ENCODE data around the gene HEATR5B. TPM values are rescaled to one million over a fixed set of nuclear protein-coding genes. Genes with fewer than 3 reads are reported as not detected.

Gene HEATR5B
- total and polyA plus RNA-seq, 2 of the 4 experiments (the other 2 are of a cell fraction): 8.3 to 17.9 TPM

DNA sequence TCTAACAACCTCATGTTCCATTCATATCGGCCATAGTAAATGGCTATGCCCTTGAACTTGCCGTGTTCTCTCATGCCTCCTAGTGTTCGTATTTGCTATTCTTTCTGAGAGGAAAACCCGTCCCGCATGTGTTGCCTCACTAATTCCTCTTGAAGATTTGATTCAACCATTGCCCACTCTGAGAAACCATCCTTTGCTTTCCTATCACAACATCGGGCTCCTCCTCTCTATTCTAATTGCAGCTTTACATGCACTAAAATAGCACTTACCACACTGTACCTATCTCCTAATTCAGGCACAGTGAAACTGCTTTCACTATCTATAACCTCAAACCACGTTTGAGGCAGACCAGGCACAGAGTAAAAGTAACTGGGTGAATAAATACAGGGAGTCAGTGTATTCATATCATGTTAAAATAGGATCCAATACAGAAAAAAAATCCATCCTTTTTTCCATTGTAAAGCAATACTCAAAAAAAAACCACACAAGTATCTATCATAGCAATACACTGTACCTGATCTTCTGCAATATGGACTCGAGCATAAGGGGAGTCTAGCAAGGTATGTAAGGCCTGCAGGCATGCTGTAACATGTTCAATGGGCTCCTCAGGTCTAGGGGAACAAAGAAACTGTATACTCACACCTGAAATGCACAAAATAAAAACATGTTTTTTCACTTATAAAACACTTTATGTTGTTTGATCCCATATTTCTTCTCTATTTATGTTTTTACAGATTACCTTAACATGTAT lies 78.9 kb downstream of the HEATR5B start:
- H2BK20ac ChIP-seq (ENCODE audit: low read depth, low read length): no peak overlapping the region
- peaks cover 17% of the 10 kb centered on the region for H3K36me3 ChIP-seq (ENCODE audit: control insufficient read depth, insufficient read depth, low read length)
- H3K23ac ChIP-seq (ENCODE audit: low read depth, low read length): no peak overlapping the region
- no peak overlapping the region for H3K4ac ChIP-seq (ENCODE audit: low read depth, low read length)
- H4K8ac ChIP-seq (ENCODE audit: low read depth in 2 of 2, low read length in 2 of 2): no peak overlapping the region
- no peak overlapping the region for H2BK15ac ChIP-seq (ENCODE audit: low read depth, low read length)
- DNase-seq (peak; percentile 23), ATAC-seq (ENCODE audit: low read depth) (no peak)
- H4K91ac ChIP-seq (ENCODE audit: insufficient read depth, low read depth, low read length): no peak overlapping the region
- peaks cover 2% of the 10 kb centered on the region; the same call in 1 of the 2 replicates for H3K4me1 ChIP-seq (ENCODE audit: control insufficient read depth, insufficient read depth, low read length)
- no peak overlapping the region for H3K18ac ChIP-seq (ENCODE audit: low read depth, low read length)
- dilution Hi-C loops (cut with HindIII; ENCODE audit: low sequenced_read_pairs, unreplicated experiment): no loop called here
- H3K9me3 ChIP-seq (ENCODE audit: control insufficient read depth, insufficient read depth, low read length): no peaks in the 10 kb centered on the region
- H4K5ac ChIP-seq (ENCODE audit: low read depth, low read length): no peak overlapping the region
- H3K79me1 ChIP-seq (ENCODE audit: low read depth in 1 of 2, low read length in 2 of 2): peaks cover 0 to 3% of the 10 kb centered on the region in 2 experiments; a peak in 1 of 4 replicates
- no peak overlapping the region for H2BK5ac ChIP-seq (ENCODE audit: low read depth, low read length, poor library complexity, severe bottlenecking)
- no peaks in the 10 kb centered on the region for H4K20me1 ChIP-seq (ENCODE audit: insufficient read depth, low read length)
- no peak overlapping the region for H3K4me2 ChIP-seq (ENCODE audit: low read depth, low read length)
- H2AFZ ChIP-seq (replicated peaks; ENCODE audit: low read length, poor library complexity): no peak overlapping the region
- no peak overlapping the region for H2AK9ac ChIP-seq (replicated peaks; ENCODE audit: low read depth, low read length, poor library complexity)
- in situ Hi-C loops (cut with MboI; ENCODE audit: low sequenced_read_pairs): loop anchor here (10.0 kb wide), 1 partner anchor 220 kb away; no protein-coding TSS in a partner anchor
- no TSS peak for BruUV-seq (replicated peaks)
- POLR2A ChIA-PET (ENCODE audit: unreplicated experiment): no interaction called here
- no peaks in the 10 kb centered on the region for H3K9me1 ChIP-seq (ENCODE audit: insufficient read depth, low read length)
- no peak overlapping the region for H3K56ac ChIP-seq (ENCODE audit: extremely low read depth, insufficient read depth, low read length)
- no peak overlapping the region for H3K14ac ChIP-seq (replicated peaks; ENCODE audit: low read depth, low read length)
- no peak overlapping the region for H2BK120ac ChIP-seq (ENCODE audit: low read depth, low read length)
- CTCF ChIA-PET: no interaction called here
- no peak overlapping the region for H3K27ac ChIP-seq (ENCODE audit: insufficient read depth, low read length)
- H3K9ac ChIP-seq (ENCODE audit: low read depth, low read length): no peak overlapping the region
- H3K4me3 ChIP-seq (ENCODE audit: insufficient read depth, low read depth, low read length): no peak overlapping the region
- H2AK5ac ChIP-seq (ENCODE audit: low read depth, low read length): no peak overlapping the region
- intact Hi-C loops (cut with micrococcal nuclease): no loop called here
- no peaks in the 10 kb centered on the region for H3K27me3 ChIP-seq (ENCODE audit: control insufficient read depth, insufficient read depth, low read length)
- 70% methylated on average over 5 of the region's 8 CpGs; no CpG with 5 or more reads in 1 of the 2 experiments for WGBS, 2 experiments (ENCODE audit: extremely low coverage in 2 of 2, insufficient read length in 1 of 2)
- TF ChIP-seq RCOR1 (IDR thresholded peaks at IDR 0.05; ENCODE audit: insufficient replicate concordance, low read length) (no peak), SMC3 (IDR thresholded peaks at IDR 0.05; ENCODE audit: low read depth, low read length) (peak; percentile 11; the same call in 1 of the 2 replicates), POLR2A (IDR thresholded peaks at IDR 0.05; ENCODE audit: low read depth, low read length) (no peak), MXI1 (IDR thresholded peaks at IDR 0.05; ENCODE audit: borderline replicate concordance, low read depth, low read length) (no peak), BHLHE40 (IDR thresholded peaks at IDR 0.05; ENCODE audit: low read depth, low read length) (no peak), NFE2L2 (IDR thresholded peaks at IDR 0.05; ENCODE audit: low read depth, low read length) (no peak), RAD21 (IDR thresholded peaks at IDR 0.05; ENCODE audit: low read length) (peak; percentile 36), MAZ (IDR thresholded peaks at IDR 0.05; ENCODE audit: borderline replicate concordance, low read depth, low read length) (no peak), USF2 (IDR thresholded peaks at IDR 0.05; ENCODE audit: low read depth, low read length) (no peak), RFX5 (IDR thresholded peaks at IDR 0.05; ENCODE audit: low read depth, low read length) (no peak), CEBPB (IDR thresholded peaks at IDR 0.05; ENCODE audit: low read depth, low read length) (no peak), CHD1 (IDR thresholded peaks at IDR 0.05; ENCODE audit: low read depth, low read length) (no peak), CTCF (conservative IDR thresholded peaks at IDR 0.05; ENCODE audit: low read depth, low read length) (0 out of 2 replicates have a peak, but pooled peaks have one; percentile 21), FOS (IDR thresholded peaks at IDR 0.05; ENCODE audit: low read depth, low read length) (no peak)
- TF ChIP-seq, protein P1, sequence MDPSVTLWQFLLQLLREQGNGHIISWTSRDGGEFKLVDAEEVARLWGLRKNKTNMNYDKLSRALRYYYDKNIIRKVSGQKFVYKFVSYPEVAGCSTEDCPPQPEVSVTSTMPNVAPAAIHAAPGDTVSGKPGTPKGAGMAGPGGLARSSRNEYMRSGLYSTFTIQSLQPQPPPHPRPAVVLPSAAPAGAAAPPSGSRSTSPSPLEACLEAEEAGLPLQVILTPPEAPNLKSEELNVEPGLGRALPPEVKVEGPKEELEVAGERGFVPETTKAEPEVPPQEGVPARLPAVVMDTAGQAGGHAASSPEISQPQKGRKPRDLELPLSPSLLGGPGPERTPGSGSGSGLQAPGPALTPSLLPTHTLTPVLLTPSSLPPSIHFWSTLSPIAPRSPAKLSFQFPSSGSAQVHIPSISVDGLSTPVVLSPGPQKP (IDR thresholded peaks at IDR 0.05; ENCODE audit: borderline replicate concordance, low read depth, low read length): no peak
